ENCODE data around the gene ASIC4.

DNA sequence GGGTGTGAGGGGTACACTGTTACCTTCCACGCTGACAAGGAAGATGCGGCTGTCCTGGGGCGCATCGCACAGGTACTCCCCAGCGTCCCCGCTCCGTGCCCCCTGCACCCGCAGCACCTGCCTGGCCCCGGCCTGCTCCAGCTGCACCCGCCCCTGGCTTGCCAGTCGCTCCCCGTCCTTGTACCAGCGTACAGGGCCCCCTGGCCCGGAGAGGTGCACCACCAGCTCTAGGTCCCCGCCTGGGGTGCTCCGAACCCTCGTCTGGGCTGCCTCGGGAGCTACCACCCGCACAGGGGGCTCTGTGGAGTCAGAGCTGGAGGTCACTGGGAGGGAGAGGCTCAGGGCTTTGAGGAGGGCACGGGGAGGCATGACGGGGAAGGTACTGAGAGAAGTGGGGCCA lies 43.0 kb downstream of the ASIC4 start:
- TF ChIP-seq, protein P1, sequence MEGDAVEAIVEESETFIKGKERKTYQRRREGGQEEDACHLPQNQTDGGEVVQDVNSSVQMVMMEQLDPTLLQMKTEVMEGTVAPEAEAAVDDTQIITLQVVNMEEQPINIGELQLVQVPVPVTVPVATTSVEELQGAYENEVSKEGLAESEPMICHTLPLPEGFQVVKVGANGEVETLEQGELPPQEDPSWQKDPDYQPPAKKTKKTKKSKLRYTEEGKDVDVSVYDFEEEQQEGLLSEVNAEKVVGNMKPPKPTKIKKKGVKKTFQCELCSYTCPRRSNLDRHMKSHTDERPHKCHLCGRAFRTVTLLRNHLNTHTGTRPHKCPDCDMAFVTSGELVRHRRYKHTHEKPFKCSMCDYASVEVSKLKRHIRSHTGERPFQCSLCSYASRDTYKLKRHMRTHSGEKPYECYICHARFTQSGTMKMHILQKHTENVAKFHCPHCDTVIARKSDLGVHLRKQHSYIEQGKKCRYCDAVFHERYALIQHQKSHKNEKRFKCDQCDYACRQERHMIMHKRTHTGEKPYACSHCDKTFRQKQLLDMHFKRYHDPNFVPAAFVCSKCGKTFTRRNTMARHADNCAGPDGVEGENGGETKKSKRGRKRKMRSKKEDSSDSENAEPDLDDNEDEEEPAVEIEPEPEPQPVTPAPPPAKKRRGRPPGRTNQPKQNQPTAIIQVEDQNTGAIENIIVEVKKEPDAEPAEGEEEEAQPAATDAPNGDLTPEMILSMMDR (conservative IDR thresholded peaks at IDR 0.05; ENCODE audit: low read depth, low read length), result no peak
- no peak for TF ChIP-seq EZH2phosphoT487 (IDR thresholded peaks at IDR 0.05; ENCODE audit: borderline replicate concordance, low read length)
- no peak for TF ChIP-seq EZH2 (IDR thresholded peaks at IDR 0.05; ENCODE audit: low read length, unreplicated experiment)

Measured in PC-3 (cell line).